B cell (primary cell): ENCODE results near the gene MTG2. TPM values are rescaled to one million over a fixed set of nuclear protein-coding genes. Genes with fewer than 3 reads are reported as not detected.

ENCODE experiments used
- ATAC-seq: fragments of 200-7000 bp; cut with Tn5 transposase; one replicate; pipeline ENCODE4 v1.10.0; 2021; ENCODE audit warnings: low read depth, mild to moderate bottlenecking, moderate number of reproducible peaks, moderate library complexity
- CTCF ChIA-PET: fragments of 350-600 bp; sonication (Branson Sonifier 250); formaldehyde crosslinking; loops from one replicate; lab custom pipeline; 2021; ENCODE audit warnings: antibody characterized with exemption, inconsistent platforms; lab: Charles Lee
- POLR2A ChIA-PET: fragments of 350-600 bp; sonication (Branson Sonifier 250); formaldehyde crosslinking; loops from one replicate; lab custom pipeline; 2021; ENCODE audit warnings: antibody characterized with exemption; lab: Charles Lee
- DNase-seq: peaks from one replicate; pipeline ENCODE4 v3.0.0; 2013
- H2AFZ ChIP-seq: 2 replicates; pipeline ENCODE4 v1.6.1; 2012; ENCODE audit warnings: mild to moderate bottlenecking, low read depth, low read length; ENCODE audit not compliant: insufficient read depth, poor library complexity, severe bottlenecking
- H3K27ac ChIP-seq, 2 donors: 1 replicate in 1 of 2; 2 replicates in 1 of 2; pipeline ENCODE4 v1.5.1; 2012 to 2013; ENCODE audit warnings: low read length in 2 of 2, mild to moderate bottlenecking in 2 of 2, moderate library complexity in 1 of 2
- H3K27me3 ChIP-seq, 4 experiments: fragments of 200-600 bp in 1 of 4; sonication (generic) in 1 of 4; replicated peaks in 1 of 4; 1 replicate in 2 of 4; 2 replicates in 2 of 4; pipeline versions ENCODE4 v1.6.1 to v1.7.0; 2013 to 2016; ENCODE audit warnings: low read length in 3 of 4, mild to moderate bottlenecking in 2 of 4, mixed read lengths in 1 of 4, moderate library complexity in 1 of 4; ENCODE audit not compliant: insufficient read depth in 4 of 4, control insufficient read depth in 3 of 4; ENCODE audit errors: control extremely low read depth in 1 of 4
- H3K36me3 ChIP-seq, 2 experiments: replicated peaks in 1 of 2; 1 replicate in 1 of 2; 2 replicates in 1 of 2; pipeline versions ENCODE4 v1.6.1 to v1.7.1; 2013; ENCODE audit warnings: low read length in 1 of 2; ENCODE audit not compliant: insufficient read depth in 2 of 2, control insufficient read depth in 1 of 2; ENCODE audit errors: control extremely low read depth in 1 of 2, extremely low read depth in 1 of 2
- H3K4me1 ChIP-seq, 2 donors: fragments of 200-600 bp in 1 of 2; sonication (generic) in 1 of 2; 1 replicate in 1 of 2; 2 replicates in 1 of 2; pipeline versions ENCODE4 v1.5.1 to v1.6.1; 2013 to 2017; ENCODE audit warnings: low read length in 2 of 2; ENCODE audit not compliant: control insufficient read depth in 2 of 2, insufficient read depth in 2 of 2
- H3K4me2 ChIP-seq: replicated peaks from 2 replicates; pipeline ENCODE3; 2012; ENCODE audit warnings: mild to moderate bottlenecking, low read depth, low read length; ENCODE audit not compliant: poor library complexity, severe bottlenecking
- H3K4me3 ChIP-seq, 5 experiments: fragments of 200-600 bp in 1 of 5; sonication (generic) in 1 of 5; 1 replicate in 3 of 5; 2 replicates in 2 of 5; pipeline versions ENCODE4 v1.5.1 to v1.7.0; 2011 to 2016; ENCODE audit warnings: low read length in 4 of 5, mild to moderate bottlenecking in 4 of 5, low read depth in 2 of 5, control low read depth in 1 of 5, moderate library complexity in 1 of 5; ENCODE audit not compliant: insufficient read depth in 1 of 5; ENCODE audit errors: control extremely low read depth in 1 of 5, extremely low read depth in 1 of 5
- H3K79me2 ChIP-seq: fragments of 200-600 bp; sonication (generic); one replicate; pipeline ENCODE4 v1.6.0; 2016; ENCODE audit warnings: low read length; ENCODE audit not compliant: control insufficient read depth, insufficient read depth
- H3K9ac ChIP-seq: fragments of 200-600 bp; sonication (generic); 2 replicates; pipeline ENCODE4 v1.6.1; 2017; ENCODE audit warnings: mild to moderate bottlenecking, low read length, moderate library complexity
- H3K9me3 ChIP-seq, 3 donors: one replicate each; pipeline versions ENCODE4 v1.6.1 to v1.7.1; 2013; ENCODE audit warnings: low read length in 2 of 3; ENCODE audit not compliant: control insufficient read depth in 2 of 3, insufficient read depth in 1 of 3; ENCODE audit errors: control extremely low read depth in 1 of 3
- H4K20me1 ChIP-seq: 2 replicates; pipeline ENCODE4 v1.6.0; 2012; ENCODE audit warnings: mild to moderate bottlenecking, low read length; ENCODE audit not compliant: insufficient read depth, control insufficient read depth, poor library complexity, severe bottlenecking
- H3K27ac Mint-ChIP-seq: one replicate; pipeline ENCODE4 v1.8.0; 2021; ENCODE audit warnings: mixed read lengths
- H3K27me3 Mint-ChIP-seq: one replicate; pipeline ENCODE4 v1.8.0; 2021; ENCODE audit warnings: mixed read lengths
- H3K4me1 Mint-ChIP-seq: one replicate; pipeline ENCODE4 v1.8.0; 2021; ENCODE audit warnings: mixed read lengths
- H3K4me3 Mint-ChIP-seq: one replicate; pipeline ENCODE4 v1.8.0; 2021; ENCODE audit warnings: mixed read lengths
- H3K9me3 Mint-ChIP-seq: one replicate; pipeline ENCODE4 v1.8.0; 2022; ENCODE audit warnings: mixed read lengths; ENCODE audit not compliant: insufficient read depth
- CTCF ChIP-seq: fragments of 200-600 bp; IDR thresholded peaks from one replicate; pipeline ENCODE4 v1.8.0; 2022; ENCODE audit warnings: antibody characterized with exemption, mild to moderate bottlenecking
- EZH2 ChIP-seq: IDR thresholded peaks from 2 replicates; pipeline ENCODE4 v1.6.1; 2012; ENCODE audit warnings: borderline replicate concordance, low read depth, mild to moderate bottlenecking, moderate library complexity, low read length; ENCODE audit not compliant: insufficient read depth, poor library complexity, severe bottlenecking
- WGBS: methylation state at CpG from one replicate; pipeline ENCODE4 v1.1.5; 2013; ENCODE audit warnings: missing lambda C conversion rate; ENCODE audit not compliant: insufficient coverage; 5-methylcytosine and 5-hydroxymethylcytosine counted together
- intact Hi-C: fragments of 100-400 bp; cut with micrococcal nuclease; formaldehyde crosslinking; loops from one replicate; pipeline ENCODE4 v1.10.0; 2022
- polyA plus RNA-seq: library from polyadenylated mRNA; depleted of rRNA; stranded (reverse); fragments of >200 nt; gene quantifications from 2 replicates; pipeline ENCODE4 v1.2.3, GENCODE V29; 2012
- total RNA-seq, 2 donors: library from RNA; stranded (reverse); fragments of 120-200 nt in 1 of 2; gene quantifications; 1 replicate in 1 of 2; 2 replicates in 1 of 2; pipeline versions ENCODE4 v1.2.3 to v1.2.4, GENCODE V29; 2013 to 2022

Gene MTG2
- total and polyA plus RNA-seq, 2 donors (not counting 1 experiment from before 2014, with no cell fraction given) = 29.6 to 48.4 TPM

GRCh38 chr20:62240020-62240685 lies 57.3 kb downstream of the MTG2 start:
- Histone ChIP-seq H3K27me3 (peaks cover 0 to 4% (median 0%) of the 10 kb centered on the region in 4 experiments), H3K9ac (no peak overlapping the region), H3K4me2 (no peak overlapping the region), H3K9me3 (peaks cover 0 to 3% (median 0%) of the 10 kb centered on the region in 3 donors), H2AFZ (no peak overlapping the region), H3K79me2 (peaks cover 80% of the 10 kb centered on the region), H3K27ac (peak overlapping the region in 1 of 2 donors; percentile 28), H4K20me1 (peaks cover 64% of the 10 kb centered on the region), H3K4me3 (no peak overlapping the region), H3K4me1 (peaks cover 17 to 22% of the 10 kb centered on the region in 2 donors), H3K36me3 (peaks cover 0 to 21% of the 10 kb centered on the region in 2 experiments)
- H3K27me3 Mint-ChIP-seq = peaks cover 3% of the 10 kb centered on the region
- H3K9me3 Mint-ChIP-seq = no peaks in the 10 kb centered on the region
- TF ChIP-seq CTCF (no peak), EZH2 (no peak)
- no peak for DNase-seq
- WGBS = 95% methylated on average over 7 of the region's 13 CpGs
- ChIA-PET POLR2A (interaction anchor here (1.1 kb wide), 1 partner anchor 8 kb away, joined by 3 read pairs; no protein-coding TSS in a partner anchor), CTCF (interaction anchor here (1.0 kb wide), 1 partner anchor 142 kb away, joined by 3 read pairs; no protein-coding TSS in a partner anchor)
- peaks cover 31% of the 10 kb centered on the region for H3K4me1 Mint-ChIP-seq
- intact Hi-C loops = no loop called here
- H3K4me3 Mint-ChIP-seq = peak overlapping the region; percentile 74
- H3K27ac Mint-ChIP-seq = peak overlapping the region; percentile 38
- ATAC-seq = no peak

GRCh38 chr20:62241506-62241905 lies 58.7 kb downstream of the MTG2 start:
- no peak overlapping the region for H3K9ac ChIP-seq
- H4K20me1 ChIP-seq = peaks cover 77% of the 10 kb centered on the region
- DNase-seq (no peak), ATAC-seq (no peak)
- ChIA-PET POLR2A (interaction anchor here (0.7 kb wide), 1 partner anchor 737 kb away, joined by 3 read pairs; no protein-coding TSS in a partner anchor), CTCF (no interaction called here)
- H3K27me3 ChIP-seq = no peaks in the 10 kb centered on the region
- peaks cover 17 to 22% of the 10 kb centered on the region in 2 donors for H3K4me1 ChIP-seq
- intact Hi-C loops = no loop called here
- H3K4me3 Mint-ChIP-seq = no peak overlapping the region
- H3K4me2 ChIP-seq = no peak overlapping the region
- H3K4me1 Mint-ChIP-seq = peaks cover 32% of the 10 kb centered on the region
- H3K79me2 ChIP-seq = peaks cover 93% of the 10 kb centered on the region
- no peak overlapping the region for H3K4me3 ChIP-seq
- 98% methylated on average over 8 of the region's 10 CpGs for WGBS
- H2AFZ ChIP-seq = no peak overlapping the region
- TF ChIP-seq EZH2 (no peak), CTCF (no peak)
- peak overlapping the region; percentile 46 for H3K27ac Mint-ChIP-seq
- no peaks in the 10 kb centered on the region for H3K9me3 Mint-ChIP-seq
- H3K27me3 Mint-ChIP-seq = no peaks in the 10 kb centered on the region
- H3K27ac ChIP-seq = no peak overlapping the region
- H3K9me3 ChIP-seq = no peaks in the 10 kb centered on the region
- H3K36me3 ChIP-seq = peaks cover 0 to 27% of the 10 kb centered on the region in 2 experiments
